Activated gamma-delta T cell (primary cell): ENCODE results near the gene FAM217B.

Source experiments
- DNase-seq: peaks from one replicate; lab custom pipeline; 2025; lab: John Stamatoyannopoulos, UW

Gene FAM217B

GRCh38 chr20:59976156-59976782, 36.1 kb downstream of the FAM217B start:
- DNase-seq: no peak

GRCh38 chr20:59977086-59977485, 36.9 kb downstream of the FAM217B start:
- no peak for DNase-seq

- DNase-seq: no peak
Observed at GRCh38 chr20:59983076-59983475, 42.9 kb downstream of the FAM217B start.

- DNase-seq: no peak
Observed at GRCh38 chr20:59984541-59984940, 44.4 kb downstream of the FAM217B start.

GRCh38 chr20:59985164-59985563, 45.0 kb downstream of the FAM217B start:
- no peak for DNase-seq

- no peak for DNase-seq
Observed at GRCh38 chr20:59985864-59986263, 45.7 kb downstream of the FAM217B start.

GRCh38 chr20:59987135-59987534, 46.9 kb downstream of the FAM217B start:
- DNase-seq: no peak

- DNase-seq: no peak
Observed at GRCh38 chr20:59988141-59988540, 48.0 kb downstream of the FAM217B start.

GRCh38 chr20:59992526-59993084, 52.4 kb downstream of the FAM217B start:
- no peak for DNase-seq

- no peak for DNase-seq
Observed at GRCh38 chr20:59993736-59994430, 53.7 kb downstream of the FAM217B start.

- DNase-seq: no peak
Observed at GRCh38 chr20:59994697-59995122, 54.5 kb downstream of the FAM217B start.

GRCh38 chr20:59996108-59996507, 55.9 kb downstream of the FAM217B start:
- DNase-seq: no peak

- no peak for DNase-seq
Observed at GRCh38 chr20:59997896-59998295, 57.7 kb downstream of the FAM217B start.
